ENCODE measurements around the gene RPL31.

GRCh38 chr2:100964222-100964621, 37.9 kb upstream of the RPL31 start:
- TF ChIP-seq CTCF (conservative IDR thresholded peaks at IDR 0.05) = no peak
- no peak for TF ChIP-seq ZFX (IDR thresholded peaks at IDR 0.05)

Measured in C4-2B (cell line).